Activated CD8-positive, alpha-beta T cell treated with anti-CD3 and anti-CD28 coated beads, Interleukin-2, amount 10 ng/mL, durations not matched to agents 7 days and 5 days (primary cell): ENCODE data around the gene ZBTB37. TPM values are rescaled to one million over a fixed set of nuclear protein-coding genes. Genes with fewer than 3 reads are reported as not detected.
A peak's percentile ranks its signal among the peaks of the same experiment; 100 is the strongest.

Experiments used
- ATAC-seq: fragments of 150-1000 bp; cut with Tn5 transposase; one replicate; pipeline ENCODE4 v1.10.0; 2021; ENCODE audit warnings: moderate library complexity
- CTCF ChIA-PET: fragments of 350-600 bp; sonication (Branson Sonifier 250); formaldehyde crosslinking; loops from one replicate; lab custom pipeline; 2021; ENCODE audit warnings: antibody characterized with exemption; lab: Charles Lee
- POLR2A ChIA-PET: fragments of 350-600 bp; sonication (Branson Sonifier 250); formaldehyde crosslinking; loops from one replicate; lab custom pipeline; 2021; ENCODE audit warnings: antibody characterized with exemption; lab: Charles Lee
- DNase-seq: peaks from one replicate; pipeline ENCODE4 v3.0.0-alpha.2; 2020
- H3K27ac Mint-ChIP-seq: one replicate; pipeline ENCODE4 v1.8.0; 2021; ENCODE audit warnings: mild to moderate bottlenecking, mixed read lengths
- H3K27me3 Mint-ChIP-seq: one replicate; pipeline ENCODE4 v1.8.0; 2021; ENCODE audit warnings: low read depth, mixed read lengths
- H3K36me3 Mint-ChIP-seq: one replicate; pipeline ENCODE4 v1.8.0; 2021; ENCODE audit warnings: low read depth, mixed read lengths
- H3K4me1 Mint-ChIP-seq: one replicate; pipeline ENCODE4 v1.8.0; 2021; ENCODE audit warnings: low read depth, mixed read lengths
- H3K4me3 Mint-ChIP-seq: one replicate; pipeline ENCODE4 v1.8.0; 2021; ENCODE audit warnings: mild to moderate bottlenecking, mixed read lengths
- H3K9me3 Mint-ChIP-seq: one replicate; pipeline ENCODE4 v1.8.0; 2022; ENCODE audit warnings: mixed read lengths; ENCODE audit not compliant: insufficient read depth
- total RNA-seq, 2 experiments: library from RNA; stranded (reverse); gene quantifications; one replicate each; pipeline ENCODE4 v1.2.3, GENCODE V29; 2021

The ZBTB37 gene
- total RNA-seq = 10 to 100 TPM in 1 of 2 experiments, 1 to 10 TPM in 1; 9.2 to 11.2 TPM

- DNase-seq (peak; percentile 97), ATAC-seq (peak; percentile 77)
- H3K36me3 Mint-ChIP-seq = peaks cover 62% of the 10 kb centered on the region
- ChIA-PET CTCF (interaction anchor here (0.6 to 3.2 kb wide), 8 partner anchors 11 to 438 kb away, joined by 3 to 12 read pairs (median 4); partner anchors contain the start of genes CENPL, DARS2, KLHL20 and RC3H1), POLR2A (interaction anchor here (0.5 to 4.6 kb wide), 21 partner anchors 12 to 1131 kb away, joined by 3 to 36 read pairs (median 4); partner anchors contain the start of genes CENPL, DARS2, KLHL20 and PRDX6)
- no peaks in the 10 kb centered on the region for H3K27me3 Mint-ChIP-seq
- H3K4me3 Mint-ChIP-seq = peak within 1 kb of the TSS; percentile 89
- H3K9me3 Mint-ChIP-seq = no peaks in the 10 kb centered on the region
- peaks cover 65% of the 10 kb centered on the region for H3K4me1 Mint-ChIP-seq
- peak within 1 kb of the TSS; percentile 94 for H3K27ac Mint-ChIP-seq
Measured at GRCh38 chr1:173868266-173869020, at the start of gene ZBTB37. Gene ZBTB37 (plus strand): TSS chr1:173868380. CDS start chr1:173870226, 1,846 bp downstream.

- no peak overlapping the region for H3K4me3 Mint-ChIP-seq
- peaks cover 79% of the 10 kb centered on the region for H3K36me3 Mint-ChIP-seq
- H3K4me1 Mint-ChIP-seq = peaks cover 53% of the 10 kb centered on the region
- no peak overlapping the region for H3K27ac Mint-ChIP-seq
- ChIA-PET CTCF (interaction anchor here (0.8 to 1.4 kb wide), 3 partner anchors 14 to 389 kb away, joined by 3 to 4 read pairs (median 3); no protein-coding TSS in a partner anchor), POLR2A (interaction anchor here (1.2 kb wide), 1 partner anchor 134 kb away, joined by 3 read pairs; no protein-coding TSS in a partner anchor)
- H3K27me3 Mint-ChIP-seq = no peaks in the 10 kb centered on the region
- ATAC-seq = no peak
- no peak for DNase-seq
- H3K9me3 Mint-ChIP-seq = no peaks in the 10 kb centered on the region
Measured at GRCh38 chr1:173818459-173818858, 49.7 kb upstream of the ZBTB37 start.

- H3K27me3 Mint-ChIP-seq = no peaks in the 10 kb centered on the region
- ATAC-seq (no peak), DNase-seq (no peak)
- CTCF ChIA-PET = interaction anchor here (1.6 kb wide), 1 partner anchor 391 kb away, joined by 6 read pairs; no protein-coding TSS in a partner anchor
- peaks cover 40% of the 10 kb centered on the region for H3K4me1 Mint-ChIP-seq
- POLR2A ChIA-PET = interaction anchor here (0.7 kb wide), 1 partner anchor 418 kb away, joined by 3 read pairs; no protein-coding TSS in a partner anchor
- H3K27ac Mint-ChIP-seq = no peak overlapping the region
- peak overlapping the region; percentile 86 for H3K4me3 Mint-ChIP-seq
- peaks cover 56% of the 10 kb centered on the region for H3K36me3 Mint-ChIP-seq
- no peaks in the 10 kb centered on the region for H3K9me3 Mint-ChIP-seq
Measured at GRCh38 chr1:173821680-173822079, 46.5 kb upstream of the ZBTB37 start.

- H3K4me1 Mint-ChIP-seq = peaks cover 53% of the 10 kb centered on the region
- no peaks in the 10 kb centered on the region for H3K27me3 Mint-ChIP-seq
- peak overlapping the region; percentile 86 for H3K4me3 Mint-ChIP-seq
- peaks cover 50% of the 10 kb centered on the region for H3K36me3 Mint-ChIP-seq
- POLR2A ChIA-PET = interaction anchor here (0.6 to 2.5 kb wide), 14 partner anchors 14 to 398 kb away, joined by 3 to 36 read pairs (median 4); partner anchors contain the start of genes GAS5, KLHL20, PRDX6 and RC3H1
- H3K9me3 Mint-ChIP-seq = no peaks in the 10 kb centered on the region
- ATAC-seq = peak; percentile 63
- CTCF ChIA-PET = interaction anchor here (0.9 to 6.7 kb wide), 12 partner anchors 8 to 1082 kb away, joined by 3 to 63 read pairs (median 4); partner anchors contain the start of genes GAS5, KLHL20 and ZBTB37
- DNase-seq = no peak
- peak overlapping the region; percentile 98 for H3K27ac Mint-ChIP-seq
Measured at GRCh38 chr1:173823781-173824314, 44.3 kb upstream of the ZBTB37 start.

- Mint-ChIP-seq H3K4me3 (peak within 1 kb of the TSS; percentile 86), H3K27ac (peak within 1 kb of the TSS; percentile 98), H3K27me3 (no peaks in the 10 kb centered on the region), H3K9me3 (no peaks in the 10 kb centered on the region), H3K4me1 (peaks cover 56% of the 10 kb centered on the region), H3K36me3 (peaks cover 52% of the 10 kb centered on the region)
- CTCF ChIA-PET = interaction anchor here (0.9 to 6.7 kb wide), 12 partner anchors 13 to 1082 kb away, joined by 3 to 63 read pairs (median 4); partner anchors contain the start of genes GAS5, KLHL20 and ZBTB37
- peak; percentile 95 for DNase-seq
- POLR2A ChIA-PET = interaction anchor here (0.6 to 2.5 kb wide), 12 partner anchors 13 to 399 kb away, joined by 3 to 36 read pairs (median 4); partner anchors contain the start of genes GAS5, KLHL20, PRDX6 and RC3H1
- peak; percentile 89 for ATAC-seq
Measured at GRCh38 chr1:173824315-173825081, 43.7 kb upstream of the ZBTB37 start, which contains the start of the genes CENPL and DARS2. Gene CENPL (minus strand): TSS chr1:173824883. CDS start chr1:173811299, 13,584 bp downstream. Gene DARS2 (plus strand): TSS chr1:173824673. CDS start chr1:173825230, 557 bp downstream.

GRCh38 chr1:173827611-173828010 is 40.6 kb upstream of the ZBTB37 start:
- peaks cover 35% of the 10 kb centered on the region for H3K4me1 Mint-ChIP-seq
- no peak for ATAC-seq
- POLR2A ChIA-PET = interaction anchor here (1.7 kb wide), 1 partner anchor 40 kb away, joined by 4 read pairs; the partner anchor contains the start of genes GAS5 and ZBTB37

GRCh38 chr1:173832748-173833147 is 35.4 kb upstream of the ZBTB37 start:
- POLR2A ChIA-PET = no interaction called here
- Mint-ChIP-seq H3K4me1 (peaks cover 9% of the 10 kb centered on the region), H3K27ac (no peak overlapping the region), H3K4me3 (no peak overlapping the region), H3K9me3 (no peaks in the 10 kb centered on the region), H3K36me3 (peaks cover 42% of the 10 kb centered on the region), H3K27me3 (no peaks in the 10 kb centered on the region)
- no peak for ATAC-seq
- DNase-seq = no peak
- CTCF ChIA-PET = no interaction called here

More at GRCh38 chr1:173827611-173828010, 40.6 kb upstream of the ZBTB37 start:
- DNase-seq = no peak
- Mint-ChIP-seq H3K27me3 (no peaks in the 10 kb centered on the region), H3K4me3 (no peak overlapping the region), H3K36me3 (peaks cover 41% of the 10 kb centered on the region), H3K27ac (no peak overlapping the region), H3K9me3 (no peaks in the 10 kb centered on the region)
- CTCF ChIA-PET = interaction anchor here (6.7 kb wide), 1 partner anchor 397 kb away, joined by 63 read pairs; no protein-coding TSS in a partner anchor

- Mint-ChIP-seq H3K36me3 (peaks cover 49% of the 10 kb centered on the region), H3K4me3 (no peak overlapping the region), H3K4me1 (no peaks in the 10 kb centered on the region), H3K27ac (no peak overlapping the region), H3K27me3 (no peaks in the 10 kb centered on the region), H3K9me3 (no peaks in the 10 kb centered on the region)
- CTCF ChIA-PET = interaction anchor here (1.0 to 1.6 kb wide), 2 partner anchors 15 to 421 kb away, joined by 3 to 6 read pairs; no protein-coding TSS in a partner anchor
- ATAC-seq = no peak
- POLR2A ChIA-PET = interaction anchor here (0.6 to 2.1 kb wide), 7 partner anchors 8 to 193 kb away, joined by 3 to 6 read pairs (median 4); partner anchors contain the start of genes CENPL and DARS2
- DNase-seq = no peak
Measured at GRCh38 chr1:173852105-173852504, 16.1 kb upstream of the ZBTB37 start.

- no peak for DNase-seq
- no peaks in the 10 kb centered on the region for H3K4me1 Mint-ChIP-seq
- CTCF ChIA-PET = interaction anchor here (1.2 kb wide), 1 partner anchor 12 kb away, joined by 3 read pairs; no protein-coding TSS in a partner anchor
- H3K27me3 Mint-ChIP-seq = no peaks in the 10 kb centered on the region
- peaks cover 55% of the 10 kb centered on the region for H3K36me3 Mint-ChIP-seq
- POLR2A ChIA-PET = interaction anchor here (1.3 to 2.1 kb wide), 2 partner anchors 10 to 13 kb away, joined by 3 to 6 read pairs; no protein-coding TSS in a partner anchor
- H3K4me3 Mint-ChIP-seq = no peak overlapping the region
- ATAC-seq = no peak
- H3K27ac Mint-ChIP-seq = no peak overlapping the region
- H3K9me3 Mint-ChIP-seq = no peaks in the 10 kb centered on the region
Measured at GRCh38 chr1:173853074-173853473, 15.1 kb upstream of the ZBTB37 start.

- POLR2A ChIA-PET = no interaction called here
- Mint-ChIP-seq H3K4me3 (no peak overlapping the region), H3K36me3 (peaks cover 54% of the 10 kb centered on the region), H3K9me3 (no peaks in the 10 kb centered on the region), H3K4me1 (no peaks in the 10 kb centered on the region), H3K27me3 (no peaks in the 10 kb centered on the region), H3K27ac (no peak overlapping the region)
- no peak for DNase-seq
- CTCF ChIA-PET = no interaction called here
- ATAC-seq = no peak
Measured at GRCh38 chr1:173856014-173856413, 12.2 kb upstream of the ZBTB37 start.
